H1 (cell line): ENCODE measurements around the gene CSNK1A1. TPM values are rescaled to one million over a fixed set of nuclear protein-coding genes. Genes with fewer than 3 reads are reported as not detected.

Experiments used
- CTCF ChIA-PET: fragments of 300-600 bp; sonication (Branson Sonifier 250); formaldehyde crosslinking; loops from one replicate; lab custom pipeline; 2021; ENCODE audit not compliant: partially characterized antibody; lab: Charles Lee
- POLR2A ChIA-PET: fragments of 300-600 bp; sonication (Branson Sonifier 250); formaldehyde crosslinking; loops from one replicate; lab custom pipeline; 2021; ENCODE audit warnings: inconsistent platforms; ENCODE audit not compliant: partially characterized antibody; lab: Charles Lee
- DNase-seq, 2 experiments: peaks; one replicate each; pipeline versions ENCODE4 v3.0.0 to v3.0.0-alpha.2; 2010 to 2022; ENCODE audit warnings: low spot score in 2 of 2, low read depth in 1 of 2, mixed read lengths in 1 of 2
- FAIRE-seq: peaks from 2 replicates; lab custom pipeline; 2011; peaks lifted over from hg19 to GRCh38; lab: Jason Lieb, UNC
- H2AFZ ChIP-seq: 2 replicates; pipeline ENCODE4 v1.8.1; 2012; ENCODE audit warnings: low read length, inconsistent platforms
- H2AK5ac ChIP-seq: 2 replicates; pipeline ENCODE4 v1.6.1; 2013; ENCODE audit warnings: low read depth, low read length
- H2BK120ac ChIP-seq: replicated peaks from 2 replicates; pipeline ENCODE3; 2013; ENCODE audit warnings: low read depth, low read length, inconsistent platforms
- H2BK12ac ChIP-seq: 2 replicates; pipeline ENCODE4 v1.6.1; 2013; ENCODE audit warnings: low read depth, low read length
- H2BK15ac ChIP-seq: 2 replicates; pipeline ENCODE4 v1.6.1; 2013; ENCODE audit warnings: low read length
- H2BK20ac ChIP-seq: 2 replicates; pipeline ENCODE4 v1.6.1; 2013; ENCODE audit warnings: low read length
- H2BK5ac ChIP-seq: 2 replicates; pipeline ENCODE4 v1.6.1; 2013; ENCODE audit warnings: low read depth, low read length
- H3K14ac ChIP-seq: 2 replicates; pipeline ENCODE4 v1.6.1; 2013; ENCODE audit warnings: inconsistent platforms; ENCODE audit not compliant: insufficient read length
- H3K18ac ChIP-seq: 2 replicates; pipeline ENCODE4 v1.6.1; 2013; ENCODE audit warnings: low read length; ENCODE audit errors: extremely low read depth
- H3K23ac ChIP-seq: 2 replicates; pipeline ENCODE4 v1.6.1; 2013; ENCODE audit warnings: inconsistent platforms; ENCODE audit not compliant: insufficient read length
- H3K23me2 ChIP-seq: 2 replicates; pipeline ENCODE4 v1.6.1; 2013; ENCODE audit warnings: low read depth, low read length
- H3K27ac ChIP-seq: 2 replicates; pipeline ENCODE4 v1.6.1; 2011; ENCODE audit warnings: low read depth, low read length, inconsistent platforms
- H3K27me3 ChIP-seq, 4 experiments: replicated peaks in 1 of 4; 1 replicate in 1 of 4; 2 replicates in 3 of 4; pipeline versions ENCODE4 v1.6.1 to v1.8.1; 2011 to 2013; ENCODE audit warnings: low read length in 3 of 4, mild to moderate bottlenecking in 3 of 4, inconsistent platforms in 2 of 4, mixed read lengths in 2 of 4, moderate library complexity in 1 of 4; ENCODE audit not compliant: control insufficient read depth in 3 of 4, insufficient read depth in 3 of 4; ENCODE audit errors: extremely low read depth in 1 of 4
- H3K36me3 ChIP-seq, 4 experiments: 2 replicates each; pipeline versions ENCODE4 v1.6.1 to v1.8.1; 2011 to 2013; ENCODE audit warnings: mild to moderate bottlenecking in 4 of 4, low read length in 3 of 4, moderate library complexity in 2 of 4, control low read depth in 1 of 4, inconsistent platforms in 1 of 4; ENCODE audit not compliant: insufficient read depth in 4 of 4, control insufficient read depth in 2 of 4
- H3K4ac ChIP-seq: replicated peaks from 2 replicates; pipeline ENCODE3; 2013; ENCODE audit warnings: low read length, low read depth, mixed read lengths, inconsistent platforms; ENCODE audit not compliant: insufficient read length
- H3K4me1 ChIP-seq, 4 experiments: replicated peaks in 1 of 4; 1 replicate in 1 of 4; 2 replicates in 3 of 4; pipeline versions ENCODE4 v1.6.1 to v1.8.1; 2011 to 2013; ENCODE audit warnings: low read length in 3 of 4, inconsistent platforms in 2 of 4, mixed read lengths in 1 of 4; ENCODE audit not compliant: insufficient read depth in 4 of 4, control insufficient read depth in 3 of 4
- H3K4me2 ChIP-seq, 2 experiments: 2 replicates each; pipeline versions ENCODE4 v1.6.1 to v1.8.1; 2011 to 2013; ENCODE audit warnings: low read depth in 2 of 2, low read length in 2 of 2, control low read depth in 1 of 2, inconsistent platforms in 1 of 2, mild to moderate bottlenecking in 1 of 2; ENCODE audit not compliant: insufficient read depth in 1 of 2
- H3K4me3 ChIP-seq, 4 experiments: fragments of 200-600, 300-600 bp in 1 of 4; sonication (generic), shearing (Covaris generic), sonication (Bioruptor Twin) in 1 of 4; 2 replicates each; pipeline versions ENCODE4 v1.5.1 to v1.8.1; 2011 to 2016; ENCODE audit warnings: low read length in 4 of 4, low read depth in 3 of 4, control low read depth in 2 of 4, inconsistent platforms in 2 of 4, mild to moderate bottlenecking in 2 of 4, mixed read lengths in 1 of 4, moderate library complexity in 1 of 4; ENCODE audit not compliant: insufficient read depth in 2 of 4; ENCODE audit errors: extremely low read depth in 1 of 4
- H3K56ac ChIP-seq: replicated peaks from 2 replicates; pipeline ENCODE3; 2013; ENCODE audit warnings: low read depth, mild to moderate bottlenecking, mixed read lengths, low read length, inconsistent platforms; ENCODE audit not compliant: insufficient read length
- H3K79me1 ChIP-seq: 2 replicates; pipeline ENCODE4 v1.6.1; 2013; ENCODE audit warnings: low read depth, low read length, control low read depth
- H3K79me2 ChIP-seq, 2 experiments: 2 replicates each; pipeline versions ENCODE4 v1.6.1 to v1.8.1; 2012 to 2013; ENCODE audit warnings: low read length in 2 of 2, mild to moderate bottlenecking in 2 of 2, inconsistent platforms in 1 of 2; ENCODE audit not compliant: insufficient read depth in 2 of 2, control insufficient read depth in 1 of 2
- H3K9ac ChIP-seq, 4 experiments: replicated peaks in 1 of 4; 1 replicate in 1 of 4; 2 replicates in 3 of 4; pipeline versions ENCODE4 v1.6.1 to v1.8.1; 2011 to 2013; ENCODE audit warnings: low read depth in 3 of 4, low read length in 3 of 4, control low read depth in 2 of 4, mild to moderate bottlenecking in 2 of 4, moderate library complexity in 2 of 4, inconsistent platforms in 1 of 4; ENCODE audit errors: extremely low read depth in 1 of 4
- H3K9me3 ChIP-seq, 2 experiments: 2 replicates each; pipeline versions ENCODE4 v1.6.1 to v1.8.1; 2012 to 2013; ENCODE audit warnings: mild to moderate bottlenecking in 2 of 2, moderate library complexity in 2 of 2, control low read depth in 1 of 2, inconsistent platforms in 1 of 2, low read depth in 1 of 2, low read length in 1 of 2, mixed read lengths in 1 of 2; ENCODE audit not compliant: insufficient read depth in 2 of 2
- H4K20me1 ChIP-seq, 2 experiments: replicated peaks in 1 of 2; 2 replicates each; pipeline versions ENCODE3 to v1.8.1; 2011 to 2013; ENCODE audit warnings: inconsistent platforms in 2 of 2, low read length in 2 of 2, mild to moderate bottlenecking in 1 of 2; ENCODE audit not compliant: insufficient read depth in 2 of 2, control insufficient read depth in 1 of 2
- H4K5ac ChIP-seq: 2 replicates; pipeline ENCODE4 v1.6.1; 2013; ENCODE audit warnings: low read length, low read depth, mixed read lengths, inconsistent platforms; ENCODE audit not compliant: insufficient read length
- H4K8ac ChIP-seq: 2 replicates; pipeline ENCODE4 v1.8.0; 2013; ENCODE audit warnings: mild to moderate bottlenecking, moderate library complexity, low read length, inconsistent platforms; ENCODE audit not compliant: insufficient read depth; ENCODE audit errors: extremely low read depth
- H4K91ac ChIP-seq: replicated peaks from 2 replicates; pipeline ENCODE3; 2013; ENCODE audit warnings: low read length, mixed read lengths, inconsistent platforms; ENCODE audit not compliant: insufficient read length
- ASH2L ChIP-seq: fragments of 200-600, 300-600 bp; sonication (generic); IDR thresholded peaks from one replicate; pipeline ENCODE4 v1.7.1; 2017; ENCODE audit warnings: low read length
- BCL11A ChIP-seq, 2 experiments: IDR thresholded peaks; one replicate each; pipeline ENCODE4 v1.6.1; 2011; ENCODE audit warnings: low read depth in 2 of 2, low read length in 2 of 2, mild to moderate bottlenecking in 2 of 2
- BRCA1 ChIP-seq: IDR thresholded peaks from 2 replicates; pipeline ENCODE4 v1.6.1; 2012; ENCODE audit warnings: low read depth, low read length, improper control_type of control experiment
- CBX8 ChIP-seq: fragments of 300-800, 300-1000 bp; sonication (generic); IDR thresholded peaks from 2 replicates; pipeline ENCODE4 v1.7.1; 2016; ENCODE audit warnings: low read depth, low read length, borderline replicate concordance
- EZH2 ChIP-seq: fragments of 200-600 bp; sonication (generic); IDR thresholded peaks from 2 replicates; pipeline ENCODE4 v1.7.1; 2012; ENCODE audit warnings: low read depth, mild to moderate bottlenecking, moderate library complexity, low read length, inconsistent platforms; ENCODE audit not compliant: severe bottlenecking
- GTF2F1 ChIP-seq: IDR thresholded peaks from 2 replicates; pipeline ENCODE4 v1.6.1; 2012; ENCODE audit warnings: low read depth, low read length, improper control_type of control experiment, borderline replicate concordance
- KDM5A ChIP-seq: fragments of 200-600 bp; IDR thresholded peaks from 2 replicates; pipeline ENCODE4 v1.7.1; 2012; ENCODE audit warnings: mild to moderate bottlenecking, low read length, inconsistent platforms, mixed read lengths
- POLR2AphosphoS5 ChIP-seq: IDR thresholded peaks from 2 replicates; pipeline ENCODE4 v1.6.1; 2011; ENCODE audit warnings: low read depth, low read length
- RAD21 ChIP-seq, 2 experiments: IDR thresholded peaks in 1 of 2; conservative IDR thresholded peaks in 1 of 2; 2 replicates each; pipeline ENCODE4 v1.6.1; 2011; ENCODE audit warnings: low read depth in 2 of 2, low read length in 2 of 2, improper control_type of control experiment in 1 of 2, inconsistent platforms in 1 of 2, mild to moderate bottlenecking in 1 of 2, moderate library complexity in 1 of 2
- RBBP5 ChIP-seq: IDR thresholded peaks from 2 replicates; pipeline ENCODE4 v1.7.1; 2012; ENCODE audit warnings: low read depth, mild to moderate bottlenecking, inconsistent platforms, low read length, moderate library complexity, borderline replicate concordance
- SP4 ChIP-seq: IDR thresholded peaks from 2 replicates; pipeline ENCODE4 v1.6.1; 2012; ENCODE audit warnings: low read length, inconsistent platforms
- SUZ12 ChIP-seq: fragments of 200-600 bp; sonication (generic); IDR thresholded peaks from 2 replicates; pipeline ENCODE4 v1.6.1; 2012; ENCODE audit warnings: mild to moderate bottlenecking, inconsistent platforms, low read length, moderate library complexity, mixed read lengths
- WGBS, 2 experiments: shearing (Covaris generic) in 1 of 2; methylation state at CpG; one replicate each; pipeline versions ENCODE4 v1.1.6 to v1.1.7; 2013 to 2015; ENCODE audit warnings: low lambda C conversion rate in 2 of 2, mixed read lengths in 2 of 2, inconsistent platforms in 1 of 2, low coverage in 1 of 2, missing lambda C conversion rate in 1 of 2; ENCODE audit not compliant: insufficient replicate concordance in 2 of 2, insufficient coverage in 1 of 2, insufficient read length in 1 of 2; ENCODE audit errors: extremely low coverage in 1 of 2, missing lambda C conversion rate in 1 of 2; 5-methylcytosine and 5-hydroxymethylcytosine counted together
- polyA plus RNA-seq, 7 experiments: library from polyadenylated mRNA; depleted of rRNA in 3 of 7; stranded (reverse) in 5 of 7; unstranded in 2 of 7; fragments of >200 nt in 5 of 7; fragments of 200-250 nt in 2 of 7; gene quantifications; 1 replicate in 5 of 7; 2 replicates in 1 of 7; 4 replicates in 1 of 7; pipeline versions ENCODE4 v1.2.1 to v1.2.3, GENCODE V29; 2011 to 2013; ENCODE audit warnings: missing spikeins in 2 of 7, mixed read lengths in 2 of 7
- total RNA-seq: library from RNA; stranded (reverse); fragmentation: NEBNext Ultra II Directional; extraction: Animal tissue kit (Norgen Biotek cat#: 25700); gene quantifications from 2 replicates; pipeline ENCODE4 v1.2.1, GENCODE V29; 2021
- TF ChIP-seq, protein P1 (sequence below): IDR thresholded peaks from 2 replicates; pipeline ENCODE4 v1.6.1; 2012; ENCODE audit warnings: inconsistent platforms

CSNK1A1 gene
- total and polyA plus RNA-seq, 2 of the 8 experiments (the other 6 are each of a cell fraction or from before 2014, with no cell fraction given) = 61.2 to 244 TPM

DNA sequence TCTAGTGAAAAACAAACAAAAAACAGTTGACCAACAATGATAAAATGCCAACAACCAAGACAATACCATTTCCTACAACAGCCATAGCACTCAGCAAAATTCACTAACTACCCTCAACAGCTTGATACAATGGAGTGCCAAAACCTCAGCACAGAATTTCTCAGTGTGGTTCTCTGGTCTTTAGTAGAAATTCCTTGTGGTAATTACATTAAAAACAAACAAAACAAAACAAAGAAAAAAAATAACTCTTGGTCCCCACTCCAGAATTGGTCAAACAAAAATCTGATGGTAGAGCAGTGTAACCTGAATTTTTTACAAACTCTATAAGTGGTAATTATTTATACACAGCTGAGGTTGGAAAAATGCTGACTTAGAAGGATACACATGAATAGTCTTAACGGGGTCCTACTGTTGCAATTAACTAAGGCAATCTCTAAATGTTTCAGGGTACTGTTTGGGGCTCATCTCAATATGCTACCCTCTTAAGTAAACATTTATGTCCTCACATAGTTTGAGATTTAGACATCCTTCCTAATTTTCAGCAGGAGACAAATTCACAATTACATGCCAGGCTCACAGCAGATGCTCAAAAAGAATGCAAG, 13.8 kb downstream of the CSNK1A1 start:
- no peak overlapping the region for H4K91ac ChIP-seq
- no peak overlapping the region for H4K5ac ChIP-seq
- H3K56ac ChIP-seq = no peak overlapping the region
- ChIA-PET POLR2A (interaction anchor here (4.1 to 6.8 kb wide), 2 partner anchors 9 to 13 kb away, joined by 21 to 37 read pairs; partner anchors contain the start of gene CSNK1A1), CTCF (interaction anchor here (1.0 to 1.7 kb wide), 3 partner anchors 12 to 14 kb away, joined by 3 to 6 read pairs (median 5); partner anchors contain the start of gene CSNK1A1)
- no peak overlapping the region for H2AK5ac ChIP-seq
- no peak overlapping the region for H3K4me2 ChIP-seq
- H3K79me2 ChIP-seq = peaks cover 69 to 98% of the 10 kb centered on the region in 2 experiments
- no peak overlapping the region for H2BK120ac ChIP-seq
- H3K36me3 ChIP-seq = peaks cover 0 to 38% (median 1%) of the 10 kb centered on the region in 4 experiments; a peak in 3 of 8 replicates
- H3K23me2 ChIP-seq = no peaks in the 10 kb centered on the region
- no peak for FAIRE-seq
- DNase-seq = no peak
- H3K27ac ChIP-seq = no peak overlapping the region
- H3K18ac ChIP-seq = no peak overlapping the region
- no peak overlapping the region for H2BK12ac ChIP-seq
- H4K20me1 ChIP-seq = peaks cover 15 to 24% of the 10 kb centered on the region in 2 experiments
- no peaks in the 10 kb centered on the region for H3K79me1 ChIP-seq
- H2AFZ ChIP-seq = no peak overlapping the region
- H3K4me3 ChIP-seq = no peak overlapping the region
- H3K9ac ChIP-seq = no peak overlapping the region
- no peaks in the 10 kb centered on the region for H3K9me3 ChIP-seq
- no peak overlapping the region for H2BK20ac ChIP-seq
- no peak overlapping the region for H3K4ac ChIP-seq
- H2BK15ac ChIP-seq = no peak overlapping the region
- no peak overlapping the region for H2BK5ac ChIP-seq
- H3K27me3 ChIP-seq = no peaks in the 10 kb centered on the region
- H3K23ac ChIP-seq = no peak overlapping the region
- no peak overlapping the region for H3K14ac ChIP-seq
- 88% methylated on average over 1 of the region's 1 CpG; no CpG with 5 or more reads in 1 of the 2 experiments for WGBS, 2 experiments
- H4K8ac ChIP-seq = no peak overlapping the region
- H3K4me1 ChIP-seq = peaks cover 0 to 3% (median 0%) of the 10 kb centered on the region in 4 experiments; a peak in 2 of 7 replicates
- TF ChIP-seq BRCA1 = no peak
- TF ChIP-seq, protein P1, sequence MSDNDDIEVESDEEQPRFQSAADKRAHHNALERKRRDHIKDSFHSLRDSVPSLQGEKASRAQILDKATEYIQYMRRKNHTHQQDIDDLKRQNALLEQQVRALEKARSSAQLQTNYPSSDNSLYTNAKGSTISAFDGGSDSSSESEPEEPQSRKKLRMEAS = no peak
- TF ChIP-seq SUZ12 = no peak
- TF ChIP-seq CBX8 = no peak
- TF ChIP-seq BCL11A (IDR thresholded peaks at IDR 0.05; ENCODE audit: low read depth in 2 of 2, low read length in 2 of 2) = no peak
- TF ChIP-seq RAD21 (IDR thresholded peaks at IDR 0.05 in 1 of 2, conservative IDR thresholded peaks at IDR 0.05 in 1 of 2; ENCODE audit: low read depth in 2 of 2, low read length in 2 of 2) = no peak
- TF ChIP-seq GTF2F1 = no peak
- TF ChIP-seq RBBP5 = no peak
- TF ChIP-seq ASH2L = no peak
- no peak for TF ChIP-seq SP4
- TF ChIP-seq POLR2AphosphoS5 = no peak
- TF ChIP-seq EZH2 = no peak
- TF ChIP-seq KDM5A = no peak
